Superior temporal gyrus (tissue), 1 donor: ENCODE measurements around the gene HNRNPAB.
"Not testable (repeated sequence)": the region's sequence is repeated elsewhere in the genome, so short reads cannot be mapped to it uniquely, and the experiment has no call there.

Experiments used
- DNase-seq: peaks from one replicate; pipeline ENCODE4 v3.0.0-alpha.2; 2016; ENCODE audit errors: extremely low spot score

Gene HNRNPAB

DNA sequence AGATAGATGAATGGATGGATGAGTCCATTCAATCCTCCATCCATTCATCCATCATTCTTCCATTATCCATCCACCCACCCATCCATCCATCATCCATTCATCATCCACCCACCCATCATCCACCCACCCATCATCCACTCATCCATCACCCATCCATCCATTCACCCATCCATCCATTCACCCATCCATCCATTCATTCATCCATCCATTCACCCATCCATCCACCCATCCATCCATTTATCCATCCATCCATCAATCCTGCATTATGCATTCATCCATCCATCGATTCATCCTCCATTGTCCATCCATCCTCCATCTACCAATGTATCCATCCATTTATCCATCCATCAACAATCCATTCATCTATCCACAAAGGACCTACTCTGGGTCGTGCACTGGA lies 41.1 kb downstream of the HNRNPAB start:
- DNase-seq = no peak

DNA sequence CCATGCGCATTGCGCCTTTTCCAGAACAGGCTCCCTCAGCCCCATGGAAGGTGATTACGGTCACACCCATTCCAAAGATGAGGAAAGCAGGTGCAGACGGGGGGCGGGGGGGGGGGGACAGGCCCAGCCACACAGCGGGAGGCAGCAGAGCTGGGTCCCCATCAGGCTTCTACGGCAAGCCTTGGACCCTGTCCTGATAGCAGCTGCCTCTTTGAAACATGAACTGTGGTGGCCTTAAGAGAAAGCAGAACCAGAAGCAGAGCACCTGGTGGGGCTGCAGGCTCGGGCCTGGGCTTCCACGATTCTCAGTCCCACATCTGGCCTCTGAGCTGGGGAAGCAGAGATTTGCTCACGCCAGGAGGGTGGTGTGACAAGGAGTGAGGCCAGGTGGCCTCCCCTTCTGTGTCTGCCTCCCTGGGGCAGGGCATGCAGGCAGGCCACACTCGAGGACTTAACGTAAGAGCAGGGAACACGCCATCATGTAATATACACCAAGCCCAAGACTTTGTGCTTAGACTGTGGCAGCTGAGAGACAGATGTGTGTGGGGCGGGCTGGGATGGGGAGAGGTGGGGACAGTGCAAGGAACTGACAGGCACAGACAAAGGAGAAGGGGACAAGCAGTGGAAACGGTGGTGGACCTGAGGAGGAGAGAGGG lies 42.4 kb downstream of the HNRNPAB start:
- DNase-seq = no peak

DNA sequence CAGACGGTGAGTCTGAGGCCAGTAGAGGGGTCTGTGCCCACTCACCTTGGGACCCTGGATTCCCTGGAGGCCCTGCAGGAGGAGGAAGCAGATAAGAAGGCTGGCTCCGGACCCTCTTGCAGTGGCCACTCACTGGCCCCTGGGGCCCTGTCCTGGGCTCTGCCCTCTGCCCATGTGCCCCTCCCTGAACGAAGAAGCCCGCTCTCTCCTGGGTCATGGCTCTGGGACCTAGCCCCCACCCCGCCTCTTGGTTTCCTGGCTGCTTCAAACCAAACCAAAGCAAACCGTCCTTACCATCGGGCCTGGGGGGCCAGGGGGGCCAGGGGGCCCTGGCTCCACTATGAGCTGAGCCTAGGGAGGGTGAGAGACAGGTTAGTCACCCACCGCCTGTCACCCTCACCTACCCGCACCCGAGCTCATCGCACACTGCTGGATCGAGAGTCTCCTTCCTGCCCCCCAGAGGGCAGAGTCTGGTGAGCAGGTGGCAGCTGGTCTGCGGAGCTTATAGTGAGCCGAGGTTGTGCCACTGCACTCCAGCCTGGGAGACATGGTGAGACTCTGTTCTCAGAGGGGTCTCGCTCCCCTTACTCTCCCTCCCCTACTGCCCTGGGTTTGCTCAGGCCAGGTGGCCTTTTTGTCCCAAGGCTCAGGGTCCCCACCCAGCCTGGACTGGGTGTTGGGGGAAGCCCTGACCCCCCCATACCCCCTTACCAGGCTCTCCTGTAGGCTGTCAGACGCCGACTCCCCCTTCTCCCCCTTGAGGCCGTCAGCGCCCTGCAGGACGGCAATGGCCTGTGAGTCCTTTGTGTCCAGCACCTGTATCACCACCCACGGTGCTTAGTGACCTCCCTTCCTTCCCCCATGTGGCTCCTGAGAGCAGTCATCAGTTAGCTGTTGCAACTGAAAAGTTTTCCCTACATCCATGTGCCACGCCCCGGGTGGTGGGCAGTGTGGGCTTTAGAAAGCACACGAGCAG lies 43.4 kb downstream of the HNRNPAB start:
- DNase-seq = no peak

DNA sequence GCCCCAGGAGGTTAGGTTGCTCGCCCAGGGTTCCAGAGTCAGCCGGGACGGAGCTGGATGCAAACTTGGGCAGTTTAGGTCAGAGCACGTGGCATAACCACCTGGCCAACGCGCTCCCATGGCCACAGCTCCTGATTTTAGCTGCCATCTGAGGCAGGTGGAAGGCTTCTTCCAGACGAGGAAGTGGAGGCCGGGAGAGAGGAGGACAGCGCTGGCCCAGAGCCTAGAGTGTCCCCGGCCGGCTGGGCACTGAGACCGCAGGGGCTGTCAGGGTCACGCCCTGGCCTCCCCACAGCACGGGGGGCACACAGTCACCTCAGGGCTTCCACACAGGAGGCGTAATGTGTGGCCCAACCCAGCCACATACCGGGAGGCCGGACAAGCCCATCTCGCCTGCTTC lies 44.4 kb downstream of the HNRNPAB start:
- no peak for DNase-seq

DNA sequence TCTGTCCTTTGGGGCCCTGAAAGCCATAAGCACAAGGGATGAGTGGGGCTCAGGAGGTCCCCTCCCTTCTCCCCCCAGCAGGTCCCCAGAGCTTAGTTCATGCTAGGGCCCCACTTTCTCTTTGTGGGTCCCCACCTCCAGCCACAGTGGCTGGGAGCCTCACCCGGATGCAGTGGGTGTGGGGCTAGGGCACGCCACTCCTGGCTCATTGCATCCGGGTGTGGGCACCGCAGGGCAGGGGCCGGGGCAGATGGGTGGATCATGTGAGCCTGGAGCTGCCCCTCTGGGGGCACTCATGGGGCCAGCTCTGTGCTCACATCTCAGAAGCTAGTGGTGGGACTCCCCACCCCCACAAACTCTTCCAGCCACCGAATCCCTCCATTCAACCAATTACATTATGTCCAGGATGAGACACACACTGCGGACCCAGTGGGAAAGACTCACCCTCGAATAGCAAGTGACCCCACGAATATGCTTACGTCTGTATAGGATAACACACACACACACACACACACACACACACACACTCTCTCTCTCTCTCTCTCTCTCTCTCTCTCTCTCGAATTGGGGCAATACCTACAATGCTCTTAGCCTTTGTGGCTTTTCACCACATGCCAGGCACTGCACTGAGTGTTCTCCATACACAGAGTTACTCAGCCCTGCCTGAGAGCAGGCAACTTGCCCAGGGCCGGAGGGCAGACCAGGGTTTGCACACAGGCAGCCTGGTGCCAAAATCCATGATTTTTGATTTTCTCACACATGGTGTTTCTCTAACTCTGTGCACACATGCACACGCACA lies 45.1 kb downstream of the HNRNPAB start:
- DNase-seq = no peak

DNA sequence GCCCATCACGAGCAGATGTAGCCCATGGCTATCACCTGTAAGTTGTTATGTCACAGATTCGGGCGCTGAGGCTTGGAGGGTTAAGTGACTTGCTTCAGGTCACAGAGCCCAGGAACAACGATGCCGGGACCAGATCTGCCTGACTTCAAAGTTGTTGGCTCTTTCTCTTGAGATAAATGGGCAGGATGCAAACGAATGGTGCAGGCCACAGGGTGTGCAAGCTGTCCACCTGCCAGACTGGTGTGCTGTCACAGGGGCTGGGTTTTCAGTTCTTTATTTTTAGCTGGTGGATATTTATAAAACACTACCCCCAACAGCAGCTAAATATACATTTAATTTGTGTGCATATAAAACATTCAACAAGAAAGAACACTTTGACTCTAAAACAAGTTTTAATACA lies 45.9 kb downstream of the HNRNPAB start:
- no peak for DNase-seq

DNA sequence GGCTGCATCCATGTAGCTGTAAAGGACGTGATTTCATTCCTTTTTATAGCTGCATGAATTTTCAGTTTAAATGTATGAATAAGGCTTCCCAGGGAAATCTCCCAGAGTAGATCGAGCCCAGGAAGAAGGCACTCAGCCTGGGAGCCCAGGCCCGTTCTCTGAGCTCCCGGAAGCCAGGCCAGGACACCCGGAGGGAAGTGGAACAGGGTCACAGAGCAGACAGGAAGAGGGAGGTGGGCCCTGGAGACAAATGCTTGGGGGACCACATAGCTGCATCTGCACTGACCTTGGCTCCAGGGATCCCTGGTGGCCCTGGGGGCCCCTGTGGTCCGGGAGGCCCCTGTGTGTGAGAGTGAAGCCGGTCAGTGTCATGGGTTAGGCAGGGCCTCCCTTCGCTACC lies 47.9 kb downstream of the HNRNPAB start:
- DNase-seq = no peak

DNA sequence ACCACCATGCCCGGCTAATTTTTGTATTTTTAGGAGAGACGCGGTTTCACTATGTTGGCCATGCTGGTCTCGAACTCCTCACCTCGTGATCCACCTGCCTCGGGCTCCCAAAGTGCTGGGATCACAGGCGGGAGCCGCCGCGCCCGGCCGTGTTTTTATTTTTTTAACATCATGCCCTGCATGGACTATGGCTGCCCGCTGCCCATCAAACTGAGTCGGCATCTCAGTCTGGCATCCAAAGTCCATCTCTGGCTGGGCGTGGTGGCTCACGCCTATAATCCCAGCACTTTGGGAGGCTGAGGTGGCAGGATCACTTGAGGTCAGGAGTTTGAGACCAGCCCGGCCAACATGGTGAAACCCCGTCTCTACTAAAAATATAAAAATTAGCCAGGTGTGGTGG lies 49.3 kb downstream of the HNRNPAB start:
- not testable (repeated sequence) for DNase-seq

DNA sequence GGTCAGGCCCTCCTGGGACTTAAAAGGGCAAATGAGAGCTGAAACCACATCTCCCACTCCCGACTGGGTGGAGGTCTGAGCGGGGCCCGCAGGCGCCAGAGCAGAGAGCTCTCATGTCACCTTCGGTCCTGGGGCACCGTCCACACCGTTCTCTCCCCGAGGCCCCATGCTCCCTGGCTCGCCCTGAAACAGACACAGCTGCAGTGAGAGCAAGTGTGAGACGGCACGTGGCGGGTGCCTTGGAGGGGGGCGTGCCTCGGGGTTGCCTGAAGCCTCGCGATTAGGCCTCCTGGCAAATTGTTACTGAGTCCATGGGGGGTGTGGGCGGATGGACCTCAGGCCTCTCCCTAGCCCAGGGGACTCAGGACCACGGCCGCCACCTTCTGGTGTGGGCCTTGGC lies 52.4 kb downstream of the HNRNPAB start:
- DNase-seq = no peak

DNA sequence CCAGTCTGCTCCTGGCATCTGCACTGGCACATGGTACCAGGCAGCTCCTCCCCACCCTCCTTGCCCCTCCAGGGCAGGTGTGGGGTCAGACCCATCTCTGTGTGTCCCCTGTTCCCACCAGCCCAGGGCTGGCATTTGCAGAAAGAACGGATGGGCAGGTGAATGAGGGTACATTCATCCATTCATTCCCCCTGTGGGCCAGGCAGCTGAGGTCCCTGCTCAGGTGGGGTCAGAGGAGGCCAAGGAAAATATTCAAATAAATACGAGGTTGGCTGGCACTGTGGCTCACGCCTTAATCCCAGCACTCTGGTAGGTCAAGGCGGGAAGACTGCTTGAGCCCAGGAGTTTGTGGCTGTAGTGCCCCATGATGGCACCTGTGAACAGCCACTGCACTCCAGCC lies 53.3 kb downstream of the HNRNPAB start:
- DNase-seq = no peak

DNA sequence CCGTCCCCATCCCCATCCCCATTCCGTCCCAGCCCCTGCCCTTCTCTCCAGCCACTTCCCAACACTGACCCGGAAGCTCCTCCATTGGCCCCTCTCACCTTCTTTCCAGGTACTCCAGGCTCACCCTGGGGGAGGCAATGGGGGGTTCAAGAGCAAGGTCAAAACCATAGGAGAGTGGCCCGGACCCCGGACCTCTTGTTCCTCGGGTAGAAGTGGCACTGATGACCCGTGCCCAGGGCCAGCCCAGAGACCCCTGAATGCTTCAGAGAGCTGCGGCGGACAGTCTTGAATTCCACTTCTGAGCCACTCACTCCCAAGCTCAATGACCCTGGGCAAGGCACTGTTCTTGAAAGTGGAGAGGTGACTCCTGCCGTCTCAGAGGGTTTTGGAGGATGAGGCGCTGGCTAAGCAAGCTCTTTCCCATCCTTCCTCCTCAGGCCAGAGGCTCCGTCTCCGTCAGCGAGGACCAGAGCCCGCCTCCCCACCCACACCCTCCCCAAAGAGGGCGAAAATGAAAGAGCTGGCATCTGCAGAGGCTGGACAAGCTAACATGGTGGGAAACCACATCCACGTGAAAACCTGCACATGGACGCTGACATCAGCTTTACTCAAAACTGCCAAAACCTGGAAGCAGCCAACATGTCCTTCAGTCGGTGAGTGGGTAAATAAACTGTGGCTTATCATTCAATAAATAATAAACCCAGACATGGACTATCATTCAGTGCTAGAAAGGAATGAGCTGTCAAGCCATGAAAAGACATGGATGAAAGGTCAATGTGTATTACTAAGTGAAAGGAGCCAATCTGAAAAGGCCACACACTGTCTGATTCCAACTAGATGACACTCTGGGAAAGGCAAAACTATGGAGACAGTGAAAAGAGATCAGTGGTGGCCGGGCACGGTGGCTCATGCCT lies 55.5 kb downstream of the HNRNPAB start:
- no peak for DNase-seq
